Activated CD4-positive, alpha-beta memory T cell treated with anti-CD3 and anti-CD28 coated beads for 36 hours (primary cell): ENCODE measurements around the gene RABGAP1. TPM values are rescaled to one million over a fixed set of nuclear protein-coding genes. Genes with fewer than 3 reads are reported as not detected.

ENCODE experiments used
- CTCF ChIA-PET: fragments of 350-600 bp; sonication (Branson Sonifier 250); formaldehyde crosslinking; loops from one replicate; lab custom pipeline; 2021; ENCODE audit warnings: antibody characterized with exemption, inconsistent platforms; lab: Charles Lee
- POLR2A ChIA-PET: fragments of 350-600 bp; sonication (Branson Sonifier 250); formaldehyde crosslinking; loops from one replicate; lab custom pipeline; 2021; ENCODE audit warnings: antibody characterized with exemption; lab: Charles Lee
- DNase-seq: peaks from one replicate; pipeline ENCODE4 v3.0.0-alpha.2; 2020
- H3K27ac Mint-ChIP-seq: one replicate; pipeline ENCODE4 v1.8.0; 2021; ENCODE audit warnings: mixed read lengths
- H3K27me3 Mint-ChIP-seq: one replicate; pipeline ENCODE4 v1.8.0; 2021; ENCODE audit warnings: mixed read lengths
- H3K36me3 Mint-ChIP-seq: one replicate; pipeline ENCODE4 v1.8.0; 2021; ENCODE audit warnings: mixed read lengths
- H3K4me1 Mint-ChIP-seq: one replicate; pipeline ENCODE4 v1.8.0; 2021; ENCODE audit warnings: low read depth, mixed read lengths
- H3K4me3 Mint-ChIP-seq: one replicate; pipeline ENCODE4 v1.8.0; 2021; ENCODE audit warnings: mild to moderate bottlenecking, mixed read lengths
- H3K9me3 Mint-ChIP-seq: one replicate; pipeline ENCODE4 v1.8.0; 2021; ENCODE audit warnings: mixed read lengths
- intact Hi-C: fragments of 100-400 bp; cut with micrococcal nuclease; formaldehyde crosslinking; loops from one replicate; pipeline ENCODE4 v1.15.1; 2023
- total RNA-seq, 2 experiments: library from RNA; stranded (reverse); gene quantifications; one replicate each; pipeline ENCODE4 v1.2.3, GENCODE V29; 2021

Gene RABGAP1
- total RNA-seq, 2 experiments from 2014 or later, result 27.1 to 28.8 TPM

DNA sequence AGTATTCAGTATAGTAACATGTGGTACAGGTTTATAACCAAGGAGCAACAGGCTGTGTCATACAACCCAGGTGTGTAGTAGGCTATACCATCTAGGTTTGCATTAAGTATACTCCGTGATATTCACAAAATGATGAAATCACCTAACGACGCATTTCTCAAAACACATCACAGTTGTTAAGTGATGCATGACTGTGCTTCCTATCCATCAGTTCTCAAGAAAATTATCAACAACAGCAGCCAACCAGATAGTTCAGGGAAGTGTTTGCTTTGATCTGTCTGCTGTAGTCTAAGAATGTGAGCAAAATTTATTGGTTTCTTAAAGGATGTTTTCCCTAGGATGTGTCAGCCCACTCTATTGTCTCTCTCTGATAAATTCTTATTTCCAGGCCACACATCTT is 16.9 kb upstream of the RABGAP1 start:
- Mint-ChIP-seq H3K27me3 (no peaks in the 10 kb centered on the region), H3K9me3 (no peaks in the 10 kb centered on the region), H3K4me3 (no peak overlapping the region), H3K27ac (no peak overlapping the region), H3K4me1 (peaks cover 4% of the 10 kb centered on the region), H3K36me3 (peaks cover 3% of the 10 kb centered on the region)
- intact Hi-C loops, result no loop called here
- no peak for DNase-seq
- ChIA-PET CTCF (interaction anchor here (0.6 to 0.7 kb wide), 2 partner anchors 61 to 67 kb away, joined by 3 read pairs; no protein-coding TSS in a partner anchor), POLR2A (interaction anchor here (1.4 kb wide), 1 partner anchor 17 kb away, joined by 7 read pairs; the partner anchor contains the start of gene RABGAP1)

DNA sequence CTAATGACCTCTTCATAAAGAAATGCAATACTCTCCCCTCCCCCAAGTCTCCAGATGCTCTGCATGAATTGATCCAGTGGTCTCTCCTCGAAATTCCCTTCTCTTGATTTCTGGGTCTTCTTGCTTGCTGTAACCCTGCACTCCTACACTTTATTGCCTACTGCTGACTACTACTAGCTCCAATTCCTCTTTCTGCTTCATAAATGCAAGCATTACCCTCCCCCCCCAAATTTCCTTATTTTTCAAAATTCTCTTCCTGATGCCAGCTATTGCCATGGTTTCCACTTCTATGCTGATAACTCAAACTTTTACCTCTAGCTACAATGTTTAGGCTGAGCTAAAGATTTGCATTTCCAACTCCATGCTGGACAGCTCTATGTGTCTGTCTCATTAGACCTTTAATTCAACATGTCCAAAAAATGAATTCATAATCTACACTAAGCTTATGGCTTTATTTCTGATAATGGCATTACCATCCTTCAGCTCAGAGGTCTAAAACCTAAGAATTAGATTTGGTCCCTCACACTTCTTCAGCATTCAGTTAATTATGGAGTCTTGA is 10.9 kb upstream of the RABGAP1 start:
- Mint-ChIP-seq H3K27me3 (no peaks in the 10 kb centered on the region), H3K4me1 (peaks cover 12% of the 10 kb centered on the region), H3K9me3 (no peaks in the 10 kb centered on the region), H3K4me3 (no peak overlapping the region), H3K36me3 (peaks cover under 1% of the 10 kb centered on the region), H3K27ac (no peak overlapping the region)
- ChIA-PET POLR2A (interaction anchor here (1.1 to 1.4 kb wide), 2 partner anchors 11 to 17 kb away, joined by 3 to 6 read pairs; partner anchors contain the start of genes RABGAP1 and ZBTB6), CTCF (interaction anchor here (0.6 to 1.4 kb wide), 3 partner anchors 11 to 410 kb away, joined by 3 read pairs; partner anchors contain the start of gene RABGAP1)
- DNase-seq, result no peak
- intact Hi-C loops, result no loop called here

DNA sequence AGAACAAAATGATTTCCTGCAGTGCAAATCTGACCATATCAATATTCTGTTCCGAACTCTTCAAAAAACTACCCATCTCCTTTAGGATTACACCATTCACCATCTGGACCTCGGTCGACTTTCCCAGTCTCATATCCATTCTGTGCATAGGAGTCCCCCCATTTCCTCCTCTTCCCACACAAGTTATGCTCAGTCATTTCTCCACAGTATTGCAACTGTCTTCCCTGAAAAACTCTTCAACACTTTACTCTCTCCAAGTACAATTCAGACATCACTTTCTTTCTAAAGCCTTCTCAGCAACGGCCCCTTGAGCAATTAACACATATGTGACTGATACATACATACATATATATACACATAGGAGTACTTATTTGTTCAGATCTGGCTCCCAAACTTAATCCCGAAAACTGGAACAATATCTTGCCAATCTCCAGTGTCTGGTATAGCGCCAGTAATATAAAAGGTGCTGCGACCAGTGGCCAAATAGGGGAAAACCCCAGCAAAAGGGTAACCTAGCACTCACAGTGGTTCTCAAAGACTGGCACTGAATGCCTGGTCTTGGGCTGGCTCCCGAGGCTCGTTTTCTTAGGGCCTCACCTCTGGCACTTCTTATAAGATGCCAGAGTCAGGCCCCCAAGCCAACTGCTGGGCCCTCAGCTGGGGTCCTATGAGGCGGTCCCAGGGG is 10.1 kb upstream of the RABGAP1 start:
- Mint-ChIP-seq H3K4me1 (peaks cover 13% of the 10 kb centered on the region), H3K4me3 (no peak overlapping the region), H3K27ac (no peak overlapping the region), H3K27me3 (no peaks in the 10 kb centered on the region), H3K9me3 (no peaks in the 10 kb centered on the region), H3K36me3 (peaks cover 1% of the 10 kb centered on the region)
- no peak for DNase-seq
- intact Hi-C loops, result loop anchor here (1.0 kb wide), 4 partner anchors 10 to 102 kb away; partner anchors contain the start of genes PDCL, RC3H2 and ZBTB6
- CTCF ChIA-PET, result interaction anchor here (1.8 to 2.5 kb wide), 3 partner anchors 10 to 60 kb away, joined by 6 to 10 read pairs (median 7); partner anchors contain the start of gene RABGAP1
- POLR2A ChIA-PET, result interaction anchor here (0.8 to 2.9 kb wide), 7 partner anchors 10 to 409 kb away, joined by 3 to 35 read pairs (median 6); partner anchors contain the start of genes RABGAP1, RC3H2 and ZBTB6

DNA sequence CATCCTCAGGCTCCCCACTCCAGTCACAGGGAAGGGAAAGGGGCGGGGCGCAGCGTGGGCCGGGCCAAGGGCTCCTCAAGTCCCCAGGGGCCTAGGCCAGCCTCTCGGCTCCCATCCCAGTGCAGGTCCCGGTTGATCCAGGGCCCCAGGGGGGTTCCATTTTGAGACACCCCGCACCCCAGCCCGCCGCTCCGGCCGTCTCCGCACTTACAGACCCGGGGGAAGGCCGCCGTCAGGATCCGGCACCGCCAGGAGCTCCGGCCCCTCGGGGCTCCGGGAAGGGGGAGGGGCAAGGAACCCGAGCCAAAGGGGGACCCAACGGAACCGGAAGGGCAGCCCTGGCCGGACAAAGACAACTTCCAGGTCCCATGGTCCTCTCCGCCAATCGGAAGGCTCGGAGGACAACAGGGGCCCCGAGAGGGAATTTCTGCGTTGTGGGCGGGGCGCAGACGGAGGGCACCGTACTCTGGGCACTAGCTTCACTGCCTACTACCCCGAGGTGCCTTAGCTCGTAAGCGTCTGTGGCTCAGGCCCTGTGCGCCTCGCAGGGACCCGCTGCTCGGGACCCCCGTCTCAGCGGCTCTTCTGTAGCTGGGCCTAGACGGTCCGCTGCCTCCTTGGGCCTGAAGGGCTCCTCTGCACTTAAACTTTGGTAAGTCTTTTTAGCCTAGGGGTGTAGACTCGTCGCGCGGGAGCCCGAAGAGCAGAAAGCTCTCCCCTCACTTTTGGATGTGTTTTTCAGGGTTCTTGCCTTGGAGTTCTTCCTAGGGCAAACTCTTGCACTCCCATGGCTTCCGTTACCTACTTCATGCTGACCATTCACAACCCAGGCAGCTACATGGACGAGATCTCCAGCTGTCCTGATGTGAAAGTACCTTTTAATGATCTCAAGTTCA is 9.3 kb upstream of the RABGAP1 start, which contains the start of gene ZBTB26:
Gene ZBTB26, minus strand, starts transcription at position 287 of the 896 bp plus-strand sequence. CDS start 11,578 bp downstream, outside the sequence.
- no peaks in the 10 kb centered on the region for H3K27me3 Mint-ChIP-seq
- CTCF ChIA-PET, result interaction anchor here (1.1 to 2.5 kb wide), 6 partner anchors 9 to 417 kb away, joined by 4 to 10 read pairs (median 6); partner anchors contain the start of genes RABGAP1, RC3H2 and ZBTB6
- H3K4me3 Mint-ChIP-seq, result no peak within 1 kb of the TSS
- peak within 1 kb of the TSS; percentile 92 for H3K27ac Mint-ChIP-seq
- intact Hi-C loops, result loop anchor here (1.0 kb wide), 4 partner anchors 9 to 103 kb away; partner anchors contain the start of genes PDCL, RC3H2 and ZBTB6
- POLR2A ChIA-PET, result interaction anchor here (0.8 to 2.9 kb wide), 7 partner anchors 9 to 408 kb away, joined by 3 to 35 read pairs (median 5); partner anchors contain the start of genes RABGAP1, RC3H2 and ZBTB6
- H3K9me3 Mint-ChIP-seq, result no peaks in the 10 kb centered on the region
- peaks cover 2% of the 10 kb centered on the region for H3K36me3 Mint-ChIP-seq
- H3K4me1 Mint-ChIP-seq, result peaks cover 13% of the 10 kb centered on the region
- peak; percentile 95 for DNase-seq

DNA sequence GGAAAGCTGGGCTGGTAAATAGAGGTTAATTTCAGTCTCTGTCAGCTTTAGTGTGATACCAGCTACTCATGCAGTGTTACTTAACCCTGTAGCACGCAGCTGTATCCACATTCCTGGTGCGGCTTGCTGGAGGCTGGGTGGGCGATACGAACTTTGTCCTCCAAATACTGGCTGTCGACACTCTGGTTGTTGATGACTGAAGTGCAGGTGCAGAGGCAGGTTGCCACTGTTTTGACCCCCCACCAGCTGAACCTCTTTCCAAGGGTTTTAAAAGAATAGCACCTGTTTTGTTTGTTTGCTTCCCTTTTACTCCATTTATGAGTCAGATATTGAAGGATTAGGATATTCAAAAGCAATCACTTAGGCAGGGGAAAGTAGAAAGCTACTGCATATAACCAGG is 4.4 kb upstream of the RABGAP1 start:
- Mint-ChIP-seq H3K36me3 (peaks cover 9% of the 10 kb centered on the region), H3K9me3 (no peaks in the 10 kb centered on the region), H3K4me3 (no peak overlapping the region), H3K4me1 (peaks cover 25% of the 10 kb centered on the region), H3K27me3 (no peaks in the 10 kb centered on the region), H3K27ac (no peak overlapping the region)
- DNase-seq, result no peak
- intact Hi-C loops, result no loop called here
- ChIA-PET POLR2A (no interaction called here), CTCF (no interaction called here)

DNA sequence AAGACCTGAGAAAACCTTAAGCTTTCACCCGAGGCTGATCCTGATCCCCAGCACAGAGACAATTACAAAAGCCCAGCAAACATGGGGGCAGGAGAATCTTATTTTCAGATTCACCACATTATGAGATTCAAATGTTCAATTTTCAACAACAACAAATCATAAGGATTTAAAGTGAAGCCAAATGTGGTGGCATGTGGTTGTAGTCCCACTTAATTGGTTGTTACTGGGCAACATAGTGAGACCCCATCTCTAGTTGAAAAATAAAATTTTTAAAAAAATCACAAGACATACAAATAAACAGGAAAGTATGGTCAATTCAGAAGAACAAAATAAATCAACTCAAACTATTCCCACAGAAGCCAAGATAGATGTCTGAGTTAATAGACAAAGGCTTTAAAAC is 3.9 kb upstream of the RABGAP1 start:
- DNase-seq, result no peak
- Mint-ChIP-seq H3K9me3 (no peaks in the 10 kb centered on the region), H3K36me3 (peaks cover 9% of the 10 kb centered on the region), H3K27me3 (no peaks in the 10 kb centered on the region), H3K4me1 (peaks cover 29% of the 10 kb centered on the region), H3K4me3 (no peak overlapping the region), H3K27ac (no peak overlapping the region)
- POLR2A ChIA-PET, result no interaction called here
- CTCF ChIA-PET, result no interaction called here
- intact Hi-C loops, result no loop called here

DNA sequence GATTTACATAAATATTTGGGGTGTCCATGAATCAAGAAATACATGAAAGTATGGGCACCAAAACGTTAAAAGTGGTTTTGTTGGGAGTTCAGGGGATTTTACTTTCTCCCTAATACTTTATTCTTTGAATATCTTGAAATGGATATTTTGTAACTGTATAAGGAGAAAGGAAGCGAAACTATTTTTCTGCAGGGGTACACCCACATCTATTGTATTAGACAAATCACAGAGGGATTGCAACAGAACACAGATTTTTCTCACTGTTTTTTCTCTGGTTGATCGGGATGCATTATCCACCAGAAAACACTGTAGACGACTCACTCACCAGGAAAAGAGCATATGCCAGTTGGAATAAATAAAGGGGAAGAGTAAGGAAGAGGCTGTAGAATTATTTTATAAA is 1.2 kb upstream of the RABGAP1 start:
- Mint-ChIP-seq H3K4me1 (peaks cover 28% of the 10 kb centered on the region), H3K9me3 (no peaks in the 10 kb centered on the region), H3K27ac (no peak overlapping the region), H3K27me3 (no peaks in the 10 kb centered on the region), H3K4me3 (no peak overlapping the region), H3K36me3 (peaks cover 9% of the 10 kb centered on the region)
- intact Hi-C loops, result no loop called here
- CTCF ChIA-PET, result interaction anchor here (1.5 kb wide), 1 partner anchor 7 kb away, joined by 10 read pairs; the partner anchor contains the start of gene ZBTB26
- DNase-seq, result no peak
- POLR2A ChIA-PET, result interaction anchor here (0.7 to 2.7 kb wide), 3 partner anchors 8 to 1929 kb away, joined by 3 to 35 read pairs (median 11); partner anchors contain the start of genes RC3H2 and ZBTB26

DNA sequence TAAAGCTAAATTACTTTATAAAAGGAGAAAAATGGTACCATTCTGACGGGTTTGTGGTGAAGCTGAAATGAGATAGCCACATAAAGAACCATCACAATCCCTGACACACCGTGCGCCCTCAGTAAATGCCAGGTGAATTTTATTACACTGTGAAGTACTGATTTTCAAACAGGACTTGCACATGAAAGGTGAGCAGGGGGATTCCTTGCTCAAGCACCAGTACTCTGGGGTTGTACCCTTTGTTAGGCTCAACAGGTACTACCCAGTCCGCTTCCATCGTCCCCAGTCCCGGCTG is 419 bp upstream of the RABGAP1 start:
- intact Hi-C loops, result loop anchor here (1.0 to 10.0 kb wide), 6 partner anchors 9 to 398 kb away; partner anchors contain the start of genes RC3H2, ZBTB26 and ZBTB6
- Mint-ChIP-seq H3K27ac (peak overlapping the region; percentile 84), H3K9me3 (no peaks in the 10 kb centered on the region), H3K4me1 (peaks cover 30% of the 10 kb centered on the region), H3K4me3 (peak overlapping the region; percentile 94), H3K27me3 (no peaks in the 10 kb centered on the region), H3K36me3 (peaks cover 8% of the 10 kb centered on the region)
- POLR2A ChIA-PET, result interaction anchor here (0.7 to 2.7 kb wide), 10 partner anchors 9 to 1929 kb away, joined by 3 to 35 read pairs (median 4); partner anchors contain the start of genes PDCL, RC3H2, ZBTB26 and ZBTB6
- CTCF ChIA-PET, result interaction anchor here (0.6 to 1.5 kb wide), 7 partner anchors 8 to 409 kb away, joined by 3 to 10 read pairs (median 4); partner anchors contain the start of genes RC3H2 and ZBTB26
- no peak for DNase-seq

DNA sequence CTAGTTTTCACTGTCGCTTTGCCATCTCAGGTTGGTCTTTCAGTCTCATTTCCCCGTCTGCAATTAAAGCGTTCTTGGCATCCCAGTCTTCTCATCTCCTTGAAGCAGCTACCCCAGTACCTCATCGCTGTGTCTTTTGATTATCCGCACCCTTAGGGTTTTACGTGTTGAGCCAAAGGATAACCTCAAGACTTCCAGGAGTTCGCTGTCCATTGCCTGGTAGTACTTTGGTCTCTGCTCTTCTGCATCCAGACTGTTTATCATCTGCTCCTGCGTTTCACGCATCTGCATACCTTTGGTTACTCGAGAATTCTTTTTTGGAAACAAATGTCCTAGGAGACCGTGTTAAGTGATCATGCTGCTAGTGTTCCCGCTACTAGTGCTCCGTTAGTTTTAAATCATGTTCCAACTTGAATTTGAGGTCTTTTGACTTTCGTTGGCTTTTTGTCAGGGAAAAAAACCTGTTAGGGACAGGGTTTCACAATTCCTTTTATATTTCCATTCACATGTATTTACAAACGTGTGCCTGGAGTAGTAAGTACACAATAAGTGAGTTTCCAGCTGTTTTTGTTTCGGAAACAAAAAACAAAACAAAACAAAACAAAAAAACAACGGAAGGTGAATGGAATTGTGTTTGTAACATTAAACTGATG is 888 bp downstream of the RABGAP1 start:
- CTCF ChIA-PET, result interaction anchor here (0.6 to 1.4 kb wide), 4 partner anchors 13 to 1833 kb away, joined by 3 to 5 read pairs (median 4); no protein-coding TSS in a partner anchor

DNA sequence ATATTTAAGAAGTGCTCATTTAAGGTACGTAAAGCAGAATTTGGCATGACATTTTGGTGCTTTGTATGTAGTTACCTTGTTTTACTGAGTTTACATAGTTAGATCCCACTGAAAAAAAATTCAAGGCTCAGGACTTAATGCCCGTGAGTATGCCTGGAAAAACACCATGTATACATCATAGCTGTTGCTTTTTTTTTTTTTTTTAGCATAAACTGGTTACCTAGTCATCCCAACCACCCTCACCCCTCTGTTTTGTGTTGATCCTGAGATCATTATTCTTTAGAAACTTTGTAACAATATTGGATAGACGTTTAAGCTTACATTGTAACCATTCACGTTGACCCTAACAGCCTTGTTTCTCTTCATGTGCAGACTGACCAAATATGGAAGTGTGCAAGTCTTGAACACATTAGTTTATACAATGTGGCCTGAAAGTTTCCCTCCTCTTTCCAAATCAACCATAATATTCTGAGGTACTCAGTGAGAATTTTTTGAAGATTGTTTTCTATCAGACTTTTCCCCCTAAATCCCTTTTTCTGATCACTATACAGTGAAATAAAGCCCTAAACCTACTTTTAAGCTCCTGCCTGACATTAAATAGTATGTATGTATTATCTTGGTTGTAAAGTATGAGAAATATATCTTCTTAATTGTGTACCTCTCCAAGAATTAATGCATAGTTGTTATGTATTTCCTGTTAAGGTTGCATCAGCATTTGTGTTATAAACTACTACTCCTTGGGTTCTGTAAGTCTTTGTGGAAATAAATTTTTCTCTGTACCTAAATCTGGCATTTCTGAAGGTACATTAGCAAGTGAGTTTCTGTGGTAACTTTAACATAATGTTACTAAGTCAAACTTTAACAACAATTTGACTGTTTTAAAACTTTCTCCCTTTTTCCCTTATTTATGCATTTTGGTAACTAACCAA is 4.4 kb downstream of the RABGAP1 start:
- Mint-ChIP-seq H3K4me1 (peaks cover 63% of the 10 kb centered on the region), H3K4me3 (no peak overlapping the region), H3K27me3 (no peaks in the 10 kb centered on the region), H3K9me3 (no peaks in the 10 kb centered on the region), H3K27ac (no peak overlapping the region), H3K36me3 (no peaks in the 10 kb centered on the region)
- intact Hi-C loops, result loop anchor here (10.0 kb wide), 1 partner anchor 280 kb away; no protein-coding TSS in a partner anchor
- POLR2A ChIA-PET, result no interaction called here
- no peak for DNase-seq
- CTCF ChIA-PET, result no interaction called here

More for the DNA sequence above, 888 bp downstream of the RABGAP1 start:
- intact Hi-C loops, result loop anchor here (2.0 to 10.0 kb wide), 3 partner anchors 49 to 397 kb away; no protein-coding TSS in a partner anchor
- H3K9me3 Mint-ChIP-seq, result no peaks in the 10 kb centered on the region
- peak overlapping the region; percentile 71 for H3K27ac Mint-ChIP-seq
- no peaks in the 10 kb centered on the region for H3K27me3 Mint-ChIP-seq
- DNase-seq, result no peak
- peaks cover 40% of the 10 kb centered on the region for H3K4me1 Mint-ChIP-seq
- peaks cover 5% of the 10 kb centered on the region for H3K36me3 Mint-ChIP-seq
- POLR2A ChIA-PET, result interaction anchor here (1.0 to 2.7 kb wide), 4 partner anchors 10 to 39 kb away, joined by 3 to 35 read pairs (median 10); partner anchors contain the start of genes RC3H2, ZBTB26 and ZBTB6
- H3K4me3 Mint-ChIP-seq, result peak overlapping the region; percentile 94
